Neural cell (in vitro differentiated cells): Measurements from ENCODE around the gene KRTAP2-2.

ENCODE experiments used
- TAF1 ChIP-seq: IDR thresholded peaks from 2 replicates; pipeline ENCODE4 v1.6.1; 2012; ENCODE audit warnings: low read depth
- TF ChIP-seq, protein P1 (sequence below): fragments of 450-650 bp; IDR thresholded peaks from 2 replicates; pipeline ENCODE4 v1.5.1; 2014; ENCODE audit warnings: antibody characterized with exemption, mild to moderate bottlenecking, moderate library complexity; ENCODE audit not compliant: poor library complexity, severe bottlenecking

DNA sequence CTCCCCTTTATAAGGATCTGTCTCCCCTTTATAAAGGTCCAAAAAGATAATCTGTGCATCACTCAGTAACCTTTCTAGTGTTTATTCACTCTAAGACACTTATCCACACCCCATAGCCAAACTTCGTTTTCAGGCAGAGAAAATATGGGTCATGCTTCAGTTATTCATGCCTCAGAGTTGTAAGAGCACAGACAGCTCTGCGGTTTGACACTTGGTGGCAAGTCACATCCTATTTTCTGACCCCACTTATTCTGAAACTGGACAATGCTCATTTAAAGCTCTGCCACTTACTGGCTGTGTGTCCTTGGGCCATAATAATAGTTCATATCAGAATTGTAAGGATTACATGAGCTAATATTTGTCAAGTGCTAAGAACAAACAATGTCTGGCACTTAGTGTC lies 5.9 kb downstream of the KRTAP2-2 start:
- TF ChIP-seq TAF1: no peak
- TF ChIP-seq, protein P1, sequence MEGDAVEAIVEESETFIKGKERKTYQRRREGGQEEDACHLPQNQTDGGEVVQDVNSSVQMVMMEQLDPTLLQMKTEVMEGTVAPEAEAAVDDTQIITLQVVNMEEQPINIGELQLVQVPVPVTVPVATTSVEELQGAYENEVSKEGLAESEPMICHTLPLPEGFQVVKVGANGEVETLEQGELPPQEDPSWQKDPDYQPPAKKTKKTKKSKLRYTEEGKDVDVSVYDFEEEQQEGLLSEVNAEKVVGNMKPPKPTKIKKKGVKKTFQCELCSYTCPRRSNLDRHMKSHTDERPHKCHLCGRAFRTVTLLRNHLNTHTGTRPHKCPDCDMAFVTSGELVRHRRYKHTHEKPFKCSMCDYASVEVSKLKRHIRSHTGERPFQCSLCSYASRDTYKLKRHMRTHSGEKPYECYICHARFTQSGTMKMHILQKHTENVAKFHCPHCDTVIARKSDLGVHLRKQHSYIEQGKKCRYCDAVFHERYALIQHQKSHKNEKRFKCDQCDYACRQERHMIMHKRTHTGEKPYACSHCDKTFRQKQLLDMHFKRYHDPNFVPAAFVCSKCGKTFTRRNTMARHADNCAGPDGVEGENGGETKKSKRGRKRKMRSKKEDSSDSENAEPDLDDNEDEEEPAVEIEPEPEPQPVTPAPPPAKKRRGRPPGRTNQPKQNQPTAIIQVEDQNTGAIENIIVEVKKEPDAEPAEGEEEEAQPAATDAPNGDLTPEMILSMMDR: no peak
